K562 (cell line): Measurements from ENCODE around the gene CFD. TPM values are rescaled to one million over a fixed set of nuclear protein-coding genes. Genes with fewer than 3 reads are reported as not detected.

Experiments
- ARID2 ChIP-seq: fragments of 450-650 bp; IDR thresholded peaks from 2 replicates; pipeline ENCODE4 v1.6.1; 2017; ENCODE audit warnings: antibody characterized with exemption, mild to moderate bottlenecking
- BRF1 ChIP-seq: IDR thresholded peaks from 3 replicates; pipeline ENCODE4 v1.6.1; 2011; ENCODE audit warnings: borderline replicate concordance, mild to moderate bottlenecking; ENCODE audit not compliant: insufficient read length; ENCODE audit errors: extremely low read depth
- CHD1 ChIP-seq: fragments of 200-600 bp; sonication (generic); IDR thresholded peaks from one replicate; pipeline ENCODE4 v1.6.1; 2012; ENCODE audit warnings: mild to moderate bottlenecking, moderate library complexity, low read length, inconsistent platforms
- HMG20A ChIP-seq: fragments of 450-650 bp; formaldehyde crosslinking; conservative IDR thresholded peaks from 2 replicates; pipeline ENCODE4 v1.4.0; 2020; ENCODE audit warnings: mild to moderate bottlenecking, mixed read lengths
- IRF9 ChIP-seq: fragments of 450-650 bp; IDR thresholded peaks from 2 replicates; pipeline ENCODE4 v1.6.1; 2016; ENCODE audit warnings: missing biosample characterization, missing genetic modification characterization
- MAFG ChIP-seq: fragments of 450-650 bp; conservative IDR thresholded peaks from 2 replicates; pipeline ENCODE4 v1.6.1; 2016; ENCODE audit warnings: missing genetic modification characterization, missing compliant biosample characterization
- NBN ChIP-seq: fragments of 450-650 bp; IDR thresholded peaks from 2 replicates; pipeline ENCODE4 v1.6.1; 2016; ENCODE audit warnings: low read depth, mild to moderate bottlenecking
- PTRF ChIP-seq: fragments of 450-650 bp; IDR thresholded peaks from 2 replicates; pipeline ENCODE4 v1.6.1; 2016; ENCODE audit warnings: mild to moderate bottlenecking, missing genetic modification characterization, missing compliant biosample characterization
- RFX5 ChIP-seq: IDR thresholded peaks from 2 replicates; pipeline ENCODE4 v1.6.1; 2011; ENCODE audit warnings: low read depth, mild to moderate bottlenecking, improper control_type of control experiment, low read length
- SIN3A ChIP-seq, 2 experiments: fragments of 150-350 bp in 1 of 2; IDR thresholded peaks; 2 replicates each; pipeline ENCODE4 v1.6.1; 2011 to 2016; ENCODE audit warnings: borderline replicate concordance in 2 of 2, low read depth in 2 of 2, low read length in 2 of 2, mild to moderate bottlenecking in 2 of 2, moderate library complexity in 2 of 2; ENCODE audit not compliant: control insufficient read depth in 1 of 2
- SMARCC2 ChIP-seq: fragments of 450-650 bp; IDR thresholded peaks from 2 replicates; pipeline ENCODE4 v1.6.1; 2017; ENCODE audit warnings: antibody characterized with exemption, moderate library complexity, mild to moderate bottlenecking, low read depth
- SRSF1 ChIP-seq: fragments of 200-400 bp; formaldehyde crosslinking; IDR thresholded peaks from 2 replicates; pipeline ENCODE4 v1.6.1; 2017; ENCODE audit warnings: mild to moderate bottlenecking, low read depth, low read length, moderate library complexity
- ZBTB5 ChIP-seq: fragments of 450-650 bp; IDR thresholded peaks from 2 replicates; pipeline ENCODE4 v1.6.1; 2017; ENCODE audit warnings: antibody characterized with exemption
- ZFP91 ChIP-seq: sonication (generic); formaldehyde crosslinking; IDR thresholded peaks from 2 replicates; pipeline ENCODE4 v1.8.0; 2022; ENCODE audit warnings: mild to moderate bottlenecking, missing genetic modification reagents
- ZNF280A ChIP-seq: fragments of 450-650 bp; IDR thresholded peaks from 2 replicates; pipeline ENCODE4 v1.6.1; 2018; ENCODE audit warnings: mild to moderate bottlenecking, low read depth; ENCODE audit not compliant: partially characterized antibody
- ZNF3 ChIP-seq: fragments of 250-450 bp; sonication (Bioruptor Pico); IDR thresholded peaks from 2 replicates; pipeline ENCODE4 v1.5.0; 2021; ENCODE audit warnings: mild to moderate bottlenecking, moderate library complexity
- polyA plus RNA-seq, 8 experiments: library from polyadenylated mRNA; depleted of rRNA in 4 of 8; stranded (reverse) in 5 of 8; unstranded in 3 of 8; fragments of >200 nt; fragmentation: Nextera tagmentation in 2 of 8; fragmentation: Illumina TruSeq in 1 of 8; extraction: Ambion mirVana in 2 of 8; extraction: Trizol in 1 of 8; gene quantifications; 2 replicates each; pipeline versions ENCODE4 v1.2.1 to v1.2.3, GENCODE V29; 2011 to 2014; ENCODE audit warnings: inconsistent platforms in 1 of 8, missing spikeins in 1 of 8
- total RNA-seq, 7 experiments: library from RNA; depleted of rRNA in 6 of 7; stranded (reverse); fragments of >200 nt in 6 of 7; fragmentation: Illumina TruSeq in 2 of 7; extraction: Trizol in 2 of 7; gene quantifications; 2 replicates each; pipeline versions ENCODE4 v1.2.1 to v1.2.3, GENCODE V29; 2011 to 2021; ENCODE audit warnings: low replicate concordance in 1 of 7
- TF ChIP-seq, protein P1 (sequence below): fragments of 250-450 bp; sonication (Bioruptor Pico); IDR thresholded peaks from 2 replicates; pipeline ENCODE4 v1.5.0; 2020; ENCODE audit warnings: mild to moderate bottlenecking, borderline replicate concordance

Gene CFD
- total and polyA plus RNA-seq, 9 of the 15 experiments (the other 6 are each of a cell fraction or from before 2014, with no cell fraction given): 0.52 to 59.4 (median 7.6) TPM

- TF ChIP-seq SIN3A (IDR thresholded peaks at IDR 0.05; ENCODE audit: borderline replicate concordance in 2 of 2, control insufficient read depth in 1 of 2, low read depth in 2 of 2, low read length in 2 of 2) (peak in 1 of 2 experiments; percentile 31; a peak in 1 of 4 replicates), PTRF (no peak), RFX5 (no peak), ZNF3 (CRISPR knock-in tag) (no peak), ZBTB5 (no peak), IRF9 (tag) (no peak), ZFP91 (no peak), SRSF1 (no peak), ARID2 (no peak), NBN (no peak; the same call in 1 of the 2 replicates), BRF1 (no peak), MAFG (no peak), CHD1 (no peak), HMG20A (CRISPR knock-in tag) (no peak), ZNF280A (no peak), SMARCC2 (no peak)
- TF ChIP-seq, protein P1, sequence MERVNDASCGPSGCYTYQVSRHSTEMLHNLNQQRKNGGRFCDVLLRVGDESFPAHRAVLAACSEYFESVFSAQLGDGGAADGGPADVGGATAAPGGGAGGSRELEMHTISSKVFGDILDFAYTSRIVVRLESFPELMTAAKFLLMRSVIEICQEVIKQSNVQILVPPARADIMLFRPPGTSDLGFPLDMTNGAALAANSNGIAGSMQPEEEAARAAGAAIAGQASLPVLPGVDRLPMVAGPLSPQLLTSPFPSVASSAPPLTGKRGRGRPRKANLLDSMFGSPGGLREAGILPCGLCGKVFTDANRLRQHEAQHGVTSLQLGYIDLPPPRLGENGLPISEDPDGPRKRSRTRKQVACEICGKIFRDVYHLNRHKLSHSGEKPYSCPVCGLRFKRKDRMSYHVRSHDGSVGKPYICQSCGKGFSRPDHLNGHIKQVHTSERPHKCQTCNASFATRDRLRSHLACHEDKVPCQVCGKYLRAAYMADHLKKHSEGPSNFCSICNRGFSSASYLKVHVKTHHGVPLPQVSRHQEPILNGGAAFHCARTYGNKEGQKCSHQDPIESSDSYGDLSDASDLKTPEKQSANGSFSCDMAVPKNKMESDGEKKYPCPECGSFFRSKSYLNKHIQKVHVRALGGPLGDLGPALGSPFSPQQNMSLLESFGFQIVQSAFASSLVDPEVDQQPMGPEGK (CRISPR knock-in tag): no peak
Observed at GRCh38 chr19:861756-862580, 2.5 kb downstream of the CFD start (continued).
